HCT116 (cell line): ENCODE data around the gene DENND6A. TPM values are rescaled to one million over a fixed set of nuclear protein-coding genes. Genes with fewer than 3 reads are reported as not detected.

ENCODE experiments used
- ATAC-seq: fragments of 200-7000 bp; cut with Tn5 transposase; 2 replicates; pipeline ENCODE4 v1.9.1; 2020; ENCODE audit warnings: mild to moderate bottlenecking, moderate library complexity
- BruUV-seq: library from RNA; stranded (reverse); fragments of 400-500 nt; replicated peaks from 2 replicates; lab custom pipeline; 2021; lab: Mats Ljungman, UMichigan
- CTCF ChIA-PET: fragments of 300-600 bp; sonication (Branson Sonifier 250); formaldehyde crosslinking; loops from one replicate; lab custom pipeline; 2021; ENCODE audit warnings: antibody characterized with exemption; lab: Charles Lee
- POLR2A ChIA-PET: fragments of 300-600, 350-600 bp; sonication (Branson Sonifier 250); formaldehyde crosslinking; loops from one replicate; lab custom pipeline; 2021; ENCODE audit warnings: antibody characterized with exemption; lab: Charles Lee
- RAD21 ChIA-PET, 2 experiments: fragments of 300-600 bp; sonication (Branson Sonifier 250); formaldehyde crosslinking; loops; one replicate each; lab custom pipeline; 2023; ENCODE audit warnings: low total read pairs in 2 of 2; ENCODE audit not compliant: uncharacterized antibody in 2 of 2, unreplicated experiment in 2 of 2, low non-redundant PET in 1 of 2; lab: Charles Lee
- DNase-seq: peaks from one replicate; pipeline ENCODE4 v3.0.0-alpha.2; 2010; ENCODE audit warnings: low read depth, low spot score
- H2AFZ ChIP-seq: fragments of 200-600 bp; shearing (Covaris generic), sonication (generic); 2 replicates; pipeline ENCODE4 v1.6.1; 2017; ENCODE audit warnings: low read depth, mixed run types, mixed read lengths, antibody characterized with exemption, low read length; ENCODE audit not compliant: poor library complexity, severe bottlenecking
- H3K27ac ChIP-seq: 2 replicates; pipeline ENCODE4 v1.5.1; 2012; ENCODE audit warnings: low read depth, low read length
- H3K27me3 ChIP-seq: fragments of 200-600 bp; sonication (generic); 2 replicates; pipeline ENCODE4 v1.6.1; 2016; ENCODE audit warnings: mixed run types, low read length, mixed read lengths; ENCODE audit not compliant: insufficient read depth
- H3K36me3 ChIP-seq, 2 experiments: fragments of 200-500 bp in 1 of 2; fragments of 200-600 bp in 1 of 2; sonication (Bioruptor generic) in 1 of 2; sonication (generic) in 1 of 2; 2 replicates each; pipeline versions ENCODE4 v1.5.1 to v1.6.1; 2014 to 2016; ENCODE audit warnings: low read length in 2 of 2, inconsistent platforms in 1 of 2, mixed read lengths in 1 of 2, mixed run types in 1 of 2; ENCODE audit not compliant: insufficient read depth in 2 of 2, control insufficient read depth in 1 of 2
- H3K4me1 ChIP-seq, 2 experiments: fragments of 200-600 bp in 1 of 2; sonication (generic) in 1 of 2; 2 replicates each; pipeline versions ENCODE4 v1.5.1 to v1.6.1; 2012 to 2017; ENCODE audit warnings: low read length in 2 of 2, inconsistent platforms in 1 of 2, mild to moderate bottlenecking in 1 of 2, mixed read lengths in 1 of 2, mixed run types in 1 of 2, moderate library complexity in 1 of 2; ENCODE audit not compliant: insufficient read depth in 2 of 2, control insufficient read depth in 1 of 2
- H3K4me2 ChIP-seq: fragments of 200-600 bp; sonication (generic); 2 replicates; pipeline ENCODE4 v1.6.1; 2017; ENCODE audit warnings: mixed run types, low read length, mixed read lengths
- H3K4me3 ChIP-seq, 2 experiments: fragments of 200-600 bp in 1 of 2; sonication (generic) in 1 of 2; replicated peaks in 1 of 2; 2 replicates each; pipeline ENCODE4 v1.5.1; 2011 to 2016; ENCODE audit warnings: low read length in 2 of 2, control low read depth in 1 of 2, low read depth in 1 of 2, mild to moderate bottlenecking in 1 of 2, mixed read lengths in 1 of 2, mixed run types in 1 of 2
- H3K79me2 ChIP-seq: fragments of 200-600 bp; sonication (generic); 2 replicates; pipeline ENCODE4 v1.6.1; 2017; ENCODE audit warnings: mild to moderate bottlenecking, mixed run types, low read length, moderate library complexity, mixed read lengths; ENCODE audit not compliant: insufficient read depth
- H3K9ac ChIP-seq: fragments of 200-600 bp; sonication (generic); 2 replicates; pipeline ENCODE4 v1.6.1; 2016; ENCODE audit warnings: low read length, mixed read lengths
- H3K9me2 ChIP-seq: fragments of 200-600 bp; sonication (generic), shearing (Covaris generic); 2 replicates; pipeline ENCODE4 v1.6.1; 2017; ENCODE audit warnings: mixed run types, mild to moderate bottlenecking, moderate library complexity; ENCODE audit not compliant: insufficient read depth
- H3K9me3 ChIP-seq, 2 experiments: fragments of 200-500 bp in 1 of 2; fragments of 200-600 bp in 1 of 2; sonication (Bioruptor generic) in 1 of 2; sonication (generic) in 1 of 2; 2 replicates each; pipeline ENCODE4 v1.6.1; 2014 to 2017; ENCODE audit warnings: low read length in 2 of 2, mixed read lengths in 2 of 2, inconsistent platforms in 1 of 2, low read depth in 1 of 2, mild to moderate bottlenecking in 1 of 2, mixed run types in 1 of 2, moderate library complexity in 1 of 2; ENCODE audit not compliant: control insufficient read depth in 1 of 2, insufficient read depth in 1 of 2
- H4K20me1 ChIP-seq: fragments of 200-600 bp; sonication (generic), shearing (Covaris generic); 2 replicates; pipeline ENCODE4 v1.6.1; 2017; ENCODE audit warnings: mixed run types, mild to moderate bottlenecking, moderate library complexity; ENCODE audit not compliant: insufficient read depth
- ATF3 ChIP-seq: IDR thresholded peaks from 2 replicates; pipeline ENCODE4 v1.6.1; 2012
- CEBPB ChIP-seq: IDR thresholded peaks from 2 replicates; pipeline ENCODE4 v1.6.1; 2012; ENCODE audit warnings: low read depth
- EZH2 ChIP-seq: fragments of 200-600 bp; sonication (generic); IDR thresholded peaks from 2 replicates; pipeline ENCODE4 v1.6.1; 2017; ENCODE audit warnings: antibody characterized with exemption, mixed run types
- POLR2A ChIP-seq: IDR thresholded peaks from 2 replicates; pipeline ENCODE4 v1.7.0; 2011; ENCODE audit warnings: borderline replicate concordance; ENCODE audit not compliant: insufficient read depth, insufficient read length; ENCODE audit errors: extremely low read depth
- POLR2AphosphoS5 ChIP-seq: IDR thresholded peaks from 2 replicates; pipeline ENCODE4 v1.6.1; 2011; ENCODE audit warnings: mild to moderate bottlenecking, low read depth, low read length, moderate library complexity
- REST ChIP-seq: IDR thresholded peaks from 2 replicates; pipeline ENCODE4 v1.6.1; 2012; ENCODE audit warnings: low read depth
- SRF ChIP-seq: IDR thresholded peaks from 2 replicates; pipeline ENCODE4 v1.6.1; 2012; ENCODE audit warnings: low read depth
- ZNF274 ChIP-seq: fragments of 200-500 bp; sonication (Bioruptor generic); IDR thresholded peaks from 2 replicates; pipeline ENCODE4 v1.6.1; 2014; ENCODE audit warnings: mild to moderate bottlenecking, low read depth, low read length, inconsistent platforms
- intact Hi-C: fragments of 100-400 bp; cut with micrococcal nuclease; formaldehyde crosslinking; loops from 2 replicates; pipeline ENCODE4 v1.10.0; 2022
- total RNA-seq: library from RNA; stranded (reverse); gene quantifications from one replicate; pipeline ENCODE4 v1.2.1, GENCODE V29; 2021; ENCODE audit not compliant: unreplicated experiment

The DENND6A gene
- total RNA-seq, 1 experiment from 2014 or later, result 22.3 TPM

GRCh38 chr3:57624801-57625200 is 68.1 kb downstream of the DENND6A start:
- no peak overlapping the region for H3K27ac ChIP-seq
- no peak overlapping the region for H3K4me3 ChIP-seq
- CTCF ChIA-PET, result no interaction called here
- no peaks in the 10 kb centered on the region for H4K20me1 ChIP-seq
- no peak overlapping the region for H3K9ac ChIP-seq
- H3K79me2 ChIP-seq, result no peaks in the 10 kb centered on the region
- H3K9me2 ChIP-seq, result no peaks in the 10 kb centered on the region
- H3K4me1 ChIP-seq, result no peaks in the 10 kb centered on the region
- H3K36me3 ChIP-seq, result peaks cover 19 to 21% of the 10 kb centered on the region in 2 experiments
- DNase-seq, result no peak
- TF ChIP-seq EZH2, result no peak
- TF ChIP-seq POLR2AphosphoS5, result no peak
- no peak for TF ChIP-seq ATF3
- no peak for TF ChIP-seq REST
- no peak for TF ChIP-seq ZNF274
- no peak for TF ChIP-seq CEBPB
- no peak for TF ChIP-seq SRF
- TF ChIP-seq POLR2A, result no peak
- RAD21 ChIA-PET, result no interaction called here
- intact Hi-C loops, result no loop called here
- H3K4me2 ChIP-seq, result no peak overlapping the region
- POLR2A ChIA-PET, result no interaction called here
- no peaks in the 10 kb centered on the region for H3K9me3 ChIP-seq
- ATAC-seq, result no peak
- no TSS peak for BruUV-seq
- H3K27me3 ChIP-seq, result no peaks in the 10 kb centered on the region
- no peak overlapping the region for H2AFZ ChIP-seq
